Endodermal cell (in vitro differentiated cells): Measurements from ENCODE around the gene AVL9. TPM values are rescaled to one million over a fixed set of nuclear protein-coding genes. Genes with fewer than 3 reads are reported as not detected.

Experiments used
- DNase-seq: peaks from one replicate; pipeline ENCODE4 v3.0.0-alpha.2; 2017
- H3K27ac ChIP-seq: 2 replicates; pipeline ENCODE4 v1.5.1; 2013; ENCODE audit warnings: mild to moderate bottlenecking, low read depth, low read length, moderate library complexity
- H3K27me3 ChIP-seq: 2 replicates; pipeline ENCODE4 v1.6.1; 2013; ENCODE audit warnings: mild to moderate bottlenecking, low read length, moderate library complexity; ENCODE audit not compliant: insufficient read depth, control insufficient read depth, poor library complexity, severe bottlenecking
- H3K36me3 ChIP-seq: 2 replicates; pipeline ENCODE4 v1.7.0; 2013; ENCODE audit warnings: mild to moderate bottlenecking, low read length, moderate library complexity; ENCODE audit not compliant: control insufficient read depth, insufficient read depth
- H3K4me1 ChIP-seq: one replicate; pipeline ENCODE4 v1.7.0; 2013; ENCODE audit warnings: low read length; ENCODE audit not compliant: control insufficient read depth, insufficient read depth
- H3K4me3 ChIP-seq: 2 replicates; pipeline ENCODE4 v1.5.1; 2013; ENCODE audit warnings: mild to moderate bottlenecking, low read length, moderate library complexity
- H3K9ac ChIP-seq: 2 replicates; pipeline ENCODE4 v1.6.1; 2013; ENCODE audit warnings: mild to moderate bottlenecking, low read length, moderate library complexity; ENCODE audit not compliant: poor library complexity, severe bottlenecking; ENCODE audit errors: extremely low read depth
- H3K9me3 ChIP-seq: 2 replicates; pipeline ENCODE4 v1.6.1; 2013; ENCODE audit warnings: mild to moderate bottlenecking, low read length, moderate library complexity; ENCODE audit not compliant: control insufficient read depth
- H3K27ac Mint-ChIP-seq: 2 replicates; pipeline ENCODE4 v1.8.0; 2020; ENCODE audit warnings: mixed read lengths
- H3K27me3 Mint-ChIP-seq: 2 replicates; pipeline ENCODE4 v1.8.0; 2021; ENCODE audit warnings: mild to moderate bottlenecking, mixed read lengths; ENCODE audit not compliant: insufficient read depth
- H3K36me3 Mint-ChIP-seq: 2 replicates; pipeline ENCODE4 v1.8.0; 2020; ENCODE audit warnings: low read depth, mixed read lengths
- H3K4me1 Mint-ChIP-seq: 2 replicates; pipeline ENCODE4 v1.8.0; 2020; ENCODE audit warnings: mixed read lengths
- H3K4me3 Mint-ChIP-seq: 2 replicates; pipeline ENCODE4 v1.8.0; 2020; ENCODE audit warnings: mild to moderate bottlenecking, moderate library complexity, mixed read lengths
- H3K9me3 Mint-ChIP-seq: 2 replicates; pipeline ENCODE4 v1.8.0; 2020; ENCODE audit warnings: mild to moderate bottlenecking, mixed read lengths
- WGBS, 2 experiments: methylation state at CpG; one replicate each; pipeline versions ENCODE4 v1.1.5 to v1.1.7; 2013; ENCODE audit warnings: missing lambda C conversion rate in 2 of 2, mixed read lengths in 1 of 2; ENCODE audit not compliant: insufficient coverage in 1 of 2, insufficient read length in 1 of 2; 5-methylcytosine and 5-hydroxymethylcytosine counted together
- total RNA-seq, 2 donors: library from RNA; stranded (reverse); fragmentation: NEBNext Ultra II Directional in 1 of 2; extraction: Animal tissue kit (Norgen Biotek cat#: 25700) in 1 of 2; gene quantifications; 2 replicates in 1 of 2; 3 replicates in 1 of 2; pipeline ENCODE4 v1.2.1, GENCODE V29; 2021
- TF ChIP-seq, protein P1 (sequence below): fragments of 200-600 bp; sonication (generic); conservative IDR thresholded peaks from 2 replicates; pipeline ENCODE4 v1.5.0; 2021; ENCODE audit warnings: antibody characterized with exemption, mild to moderate bottlenecking

The AVL9 gene
- total RNA-seq, 2 donors from 2014 or later: 44.0 to 54.5 TPM

DNA sequence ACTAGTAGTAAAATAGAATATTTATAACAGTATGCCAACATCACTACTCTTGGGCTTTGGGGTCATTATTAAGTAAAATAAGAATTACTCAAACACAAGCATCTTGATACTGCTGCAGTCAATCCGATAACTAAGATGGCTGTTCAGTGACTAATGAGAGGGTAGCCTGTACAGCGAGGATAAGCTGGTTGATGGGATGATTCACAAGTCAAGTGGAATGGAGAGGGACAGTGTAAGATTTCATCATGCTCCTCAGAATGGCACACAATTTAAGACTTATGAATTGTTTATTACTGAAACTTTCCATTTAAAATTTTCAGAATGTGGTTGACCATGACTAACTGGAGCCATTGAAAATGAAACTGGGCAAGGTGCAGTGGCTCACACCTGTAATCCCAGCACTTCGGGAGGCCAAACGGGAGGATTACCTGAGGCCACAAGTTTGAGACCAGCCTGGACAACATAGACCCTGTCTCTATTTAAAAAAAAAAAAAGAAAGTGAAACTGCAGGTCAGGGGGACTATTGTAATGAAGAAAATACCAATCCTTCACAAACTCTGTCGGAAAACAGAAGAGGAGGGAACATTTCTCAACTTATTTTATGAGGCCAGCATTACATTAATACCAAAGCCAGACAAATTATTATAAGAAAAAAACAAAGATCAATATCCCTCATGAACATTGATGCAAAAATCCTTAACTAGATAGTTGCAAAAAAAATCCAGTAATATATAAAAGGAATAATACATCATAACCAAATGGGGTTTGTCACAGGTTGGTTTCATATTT lies 11.2 kb downstream of the AVL9 start:
- WGBS, 2 experiments: 89 to 96% methylated on average over 3 to 5 of the region's 5 CpGs
- Mint-ChIP-seq H3K9me3 (peaks cover 7% of the 10 kb centered on the region), H3K4me3 (no peak overlapping the region), H3K36me3 (peaks cover 33% of the 10 kb centered on the region), H3K27ac (no peak overlapping the region), H3K4me1 (peaks cover 2% of the 10 kb centered on the region), H3K27me3 (no peaks in the 10 kb centered on the region)
- no peak for DNase-seq
- H3K9ac ChIP-seq: no peak overlapping the region
- no peaks in the 10 kb centered on the region for H3K27me3 ChIP-seq
- peaks cover 12% of the 10 kb centered on the region for H3K9me3 ChIP-seq
- TF ChIP-seq, protein P1, sequence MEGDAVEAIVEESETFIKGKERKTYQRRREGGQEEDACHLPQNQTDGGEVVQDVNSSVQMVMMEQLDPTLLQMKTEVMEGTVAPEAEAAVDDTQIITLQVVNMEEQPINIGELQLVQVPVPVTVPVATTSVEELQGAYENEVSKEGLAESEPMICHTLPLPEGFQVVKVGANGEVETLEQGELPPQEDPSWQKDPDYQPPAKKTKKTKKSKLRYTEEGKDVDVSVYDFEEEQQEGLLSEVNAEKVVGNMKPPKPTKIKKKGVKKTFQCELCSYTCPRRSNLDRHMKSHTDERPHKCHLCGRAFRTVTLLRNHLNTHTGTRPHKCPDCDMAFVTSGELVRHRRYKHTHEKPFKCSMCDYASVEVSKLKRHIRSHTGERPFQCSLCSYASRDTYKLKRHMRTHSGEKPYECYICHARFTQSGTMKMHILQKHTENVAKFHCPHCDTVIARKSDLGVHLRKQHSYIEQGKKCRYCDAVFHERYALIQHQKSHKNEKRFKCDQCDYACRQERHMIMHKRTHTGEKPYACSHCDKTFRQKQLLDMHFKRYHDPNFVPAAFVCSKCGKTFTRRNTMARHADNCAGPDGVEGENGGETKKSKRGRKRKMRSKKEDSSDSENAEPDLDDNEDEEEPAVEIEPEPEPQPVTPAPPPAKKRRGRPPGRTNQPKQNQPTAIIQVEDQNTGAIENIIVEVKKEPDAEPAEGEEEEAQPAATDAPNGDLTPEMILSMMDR: no peak
- H3K4me3 ChIP-seq: no peak overlapping the region
- peaks cover 23% of the 10 kb centered on the region for H3K36me3 ChIP-seq
- no peak overlapping the region for H3K27ac ChIP-seq
- H3K4me1 ChIP-seq: no peaks in the 10 kb centered on the region

- no peaks in the 10 kb centered on the region for H3K4me1 ChIP-seq
- Mint-ChIP-seq H3K4me3 (no peak overlapping the region), H3K36me3 (peaks cover 41% of the 10 kb centered on the region), H3K27me3 (no peaks in the 10 kb centered on the region), H3K4me1 (no peaks in the 10 kb centered on the region), H3K27ac (no peak overlapping the region), H3K9me3 (peaks cover 8% of the 10 kb centered on the region)
- 94 to 96% methylated on average over 3 to 6 of the region's 6 CpGs for WGBS, 2 experiments
- peaks cover 17% of the 10 kb centered on the region for H3K9me3 ChIP-seq
- DNase-seq: no peak
- H3K27ac ChIP-seq: no peak overlapping the region
- TF ChIP-seq, protein P1: no peak
- H3K9ac ChIP-seq: no peak overlapping the region
- H3K27me3 ChIP-seq: no peaks in the 10 kb centered on the region
- H3K4me3 ChIP-seq: no peak overlapping the region
- H3K36me3 ChIP-seq: peaks cover 28% of the 10 kb centered on the region
These were observed 12.1 kb downstream of the AVL9 start for GRCh38 chr7:32507414-32507813.

DNA sequence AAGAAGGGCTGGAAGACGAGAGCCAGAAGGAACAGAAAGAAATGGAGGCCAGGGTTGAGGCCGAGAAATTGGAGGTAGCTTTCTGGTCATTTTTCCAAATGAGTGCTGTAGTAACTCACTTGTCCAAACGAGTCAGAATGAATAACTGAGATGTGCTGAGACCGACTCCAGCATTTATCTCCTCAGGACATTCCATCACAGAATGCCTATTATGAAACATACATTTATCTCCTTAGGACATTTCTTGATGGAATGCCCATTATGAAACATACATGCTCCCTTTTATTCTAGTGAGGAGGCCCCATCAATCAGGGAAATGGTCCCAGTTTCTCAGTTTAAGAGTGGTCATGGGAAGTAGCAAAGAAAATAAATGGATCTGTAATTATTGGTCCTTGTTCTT lies 16.5 kb downstream of the AVL9 start:
- Mint-ChIP-seq H3K27ac (peak overlapping the region; percentile 71), H3K4me3 (no peak overlapping the region), H3K36me3 (peaks cover 75% of the 10 kb centered on the region), H3K4me1 (peaks cover 6% of the 10 kb centered on the region), H3K9me3 (peaks cover 44% of the 10 kb centered on the region), H3K27me3 (no peaks in the 10 kb centered on the region)
- TF ChIP-seq, protein P1: no peak
- Histone ChIP-seq H3K9ac (no peak overlapping the region), H3K9me3 (peaks cover 48% of the 10 kb centered on the region), H3K27ac (no peak overlapping the region), H3K4me3 (no peak overlapping the region), H3K27me3 (no peaks in the 10 kb centered on the region), H3K36me3 (peaks cover 45% of the 10 kb centered on the region), H3K4me1 (no peaks in the 10 kb centered on the region)
- no peak for DNase-seq
- 94 to 95% methylated on average over 4 of the region's 4 CpGs for WGBS, 2 experiments
